B cell (primary cell): ENCODE measurements around the gene RRAS. TPM values are rescaled to one million over a fixed set of nuclear protein-coding genes. Genes with fewer than 3 reads are reported as not detected.

Experiments used
- ATAC-seq: fragments of 200-7000 bp; cut with Tn5 transposase; one replicate; pipeline ENCODE4 v1.10.0; 2021; ENCODE audit warnings: low read depth, mild to moderate bottlenecking, moderate number of reproducible peaks, moderate library complexity
- CTCF ChIA-PET: fragments of 350-600 bp; sonication (Branson Sonifier 250); formaldehyde crosslinking; loops from one replicate; lab custom pipeline; 2021; ENCODE audit warnings: antibody characterized with exemption, inconsistent platforms; lab: Charles Lee
- POLR2A ChIA-PET: fragments of 350-600 bp; sonication (Branson Sonifier 250); formaldehyde crosslinking; loops from one replicate; lab custom pipeline; 2021; ENCODE audit warnings: antibody characterized with exemption; lab: Charles Lee
- DNase-seq: peaks from one replicate; pipeline ENCODE4 v3.0.0; 2013
- H2AFZ ChIP-seq: 2 replicates; pipeline ENCODE4 v1.6.1; 2012; ENCODE audit warnings: mild to moderate bottlenecking, low read depth, low read length; ENCODE audit not compliant: insufficient read depth, poor library complexity, severe bottlenecking
- H3K27ac ChIP-seq, 2 donors: 1 replicate in 1 of 2; 2 replicates in 1 of 2; pipeline ENCODE4 v1.5.1; 2012 to 2013; ENCODE audit warnings: low read length in 2 of 2, mild to moderate bottlenecking in 2 of 2, moderate library complexity in 1 of 2
- H3K27me3 ChIP-seq, 4 experiments: fragments of 200-600 bp in 1 of 4; sonication (generic) in 1 of 4; replicated peaks in 1 of 4; 1 replicate in 2 of 4; 2 replicates in 2 of 4; pipeline versions ENCODE4 v1.6.1 to v1.7.0; 2013 to 2016; ENCODE audit warnings: low read length in 3 of 4, mild to moderate bottlenecking in 2 of 4, mixed read lengths in 1 of 4, moderate library complexity in 1 of 4; ENCODE audit not compliant: insufficient read depth in 4 of 4, control insufficient read depth in 3 of 4; ENCODE audit errors: control extremely low read depth in 1 of 4
- H3K36me3 ChIP-seq, 2 experiments: replicated peaks in 1 of 2; 1 replicate in 1 of 2; 2 replicates in 1 of 2; pipeline versions ENCODE4 v1.6.1 to v1.7.1; 2013; ENCODE audit warnings: low read length in 1 of 2; ENCODE audit not compliant: insufficient read depth in 2 of 2, control insufficient read depth in 1 of 2; ENCODE audit errors: control extremely low read depth in 1 of 2, extremely low read depth in 1 of 2
- H3K4me1 ChIP-seq, 2 donors: fragments of 200-600 bp in 1 of 2; sonication (generic) in 1 of 2; 1 replicate in 1 of 2; 2 replicates in 1 of 2; pipeline versions ENCODE4 v1.5.1 to v1.6.1; 2013 to 2017; ENCODE audit warnings: low read length in 2 of 2; ENCODE audit not compliant: control insufficient read depth in 2 of 2, insufficient read depth in 2 of 2
- H3K4me2 ChIP-seq: replicated peaks from 2 replicates; pipeline ENCODE3; 2012; ENCODE audit warnings: mild to moderate bottlenecking, low read depth, low read length; ENCODE audit not compliant: poor library complexity, severe bottlenecking
- H3K4me3 ChIP-seq, 5 experiments: fragments of 200-600 bp in 1 of 5; sonication (generic) in 1 of 5; 1 replicate in 3 of 5; 2 replicates in 2 of 5; pipeline versions ENCODE4 v1.5.1 to v1.7.0; 2011 to 2016; ENCODE audit warnings: low read length in 4 of 5, mild to moderate bottlenecking in 4 of 5, low read depth in 2 of 5, control low read depth in 1 of 5, moderate library complexity in 1 of 5; ENCODE audit not compliant: insufficient read depth in 1 of 5; ENCODE audit errors: control extremely low read depth in 1 of 5, extremely low read depth in 1 of 5
- H3K79me2 ChIP-seq: fragments of 200-600 bp; sonication (generic); one replicate; pipeline ENCODE4 v1.6.0; 2016; ENCODE audit warnings: low read length; ENCODE audit not compliant: control insufficient read depth, insufficient read depth
- H3K9ac ChIP-seq: fragments of 200-600 bp; sonication (generic); 2 replicates; pipeline ENCODE4 v1.6.1; 2017; ENCODE audit warnings: mild to moderate bottlenecking, low read length, moderate library complexity
- H3K9me3 ChIP-seq, 3 donors: one replicate each; pipeline versions ENCODE4 v1.6.1 to v1.7.1; 2013; ENCODE audit warnings: low read length in 2 of 3; ENCODE audit not compliant: control insufficient read depth in 2 of 3, insufficient read depth in 1 of 3; ENCODE audit errors: control extremely low read depth in 1 of 3
- H4K20me1 ChIP-seq: 2 replicates; pipeline ENCODE4 v1.6.0; 2012; ENCODE audit warnings: mild to moderate bottlenecking, low read length; ENCODE audit not compliant: insufficient read depth, control insufficient read depth, poor library complexity, severe bottlenecking
- H3K27ac Mint-ChIP-seq: one replicate; pipeline ENCODE4 v1.8.0; 2021; ENCODE audit warnings: mixed read lengths
- H3K27me3 Mint-ChIP-seq: one replicate; pipeline ENCODE4 v1.8.0; 2021; ENCODE audit warnings: mixed read lengths
- H3K4me1 Mint-ChIP-seq: one replicate; pipeline ENCODE4 v1.8.0; 2021; ENCODE audit warnings: mixed read lengths
- H3K4me3 Mint-ChIP-seq: one replicate; pipeline ENCODE4 v1.8.0; 2021; ENCODE audit warnings: mixed read lengths
- H3K9me3 Mint-ChIP-seq: one replicate; pipeline ENCODE4 v1.8.0; 2022; ENCODE audit warnings: mixed read lengths; ENCODE audit not compliant: insufficient read depth
- EZH2 ChIP-seq: IDR thresholded peaks from 2 replicates; pipeline ENCODE4 v1.6.1; 2012; ENCODE audit warnings: borderline replicate concordance, low read depth, mild to moderate bottlenecking, moderate library complexity, low read length; ENCODE audit not compliant: insufficient read depth, poor library complexity, severe bottlenecking
- WGBS: methylation state at CpG from one replicate; pipeline ENCODE4 v1.1.5; 2013; ENCODE audit warnings: missing lambda C conversion rate; ENCODE audit not compliant: insufficient coverage; 5-methylcytosine and 5-hydroxymethylcytosine counted together
- intact Hi-C: fragments of 100-400 bp; cut with micrococcal nuclease; formaldehyde crosslinking; loops from one replicate; pipeline ENCODE4 v1.10.0; 2022
- polyA plus RNA-seq: library from polyadenylated mRNA; depleted of rRNA; stranded (reverse); fragments of >200 nt; gene quantifications from 2 replicates; pipeline ENCODE4 v1.2.3, GENCODE V29; 2012
- total RNA-seq, 2 donors: library from RNA; stranded (reverse); fragments of 120-200 nt in 1 of 2; gene quantifications; 1 replicate in 1 of 2; 2 replicates in 1 of 2; pipeline versions ENCODE4 v1.2.3 to v1.2.4, GENCODE V29; 2013 to 2022
- TF ChIP-seq, protein P1 (sequence below): fragments of 200-600 bp; IDR thresholded peaks from one replicate; pipeline ENCODE4 v1.8.0; 2022; ENCODE audit warnings: antibody characterized with exemption, mild to moderate bottlenecking

The RRAS gene
- total and polyA plus RNA-seq, 2 donors (not counting 1 experiment from before 2014, with no cell fraction given) = 5.6 to 21.0 TPM

DNA sequence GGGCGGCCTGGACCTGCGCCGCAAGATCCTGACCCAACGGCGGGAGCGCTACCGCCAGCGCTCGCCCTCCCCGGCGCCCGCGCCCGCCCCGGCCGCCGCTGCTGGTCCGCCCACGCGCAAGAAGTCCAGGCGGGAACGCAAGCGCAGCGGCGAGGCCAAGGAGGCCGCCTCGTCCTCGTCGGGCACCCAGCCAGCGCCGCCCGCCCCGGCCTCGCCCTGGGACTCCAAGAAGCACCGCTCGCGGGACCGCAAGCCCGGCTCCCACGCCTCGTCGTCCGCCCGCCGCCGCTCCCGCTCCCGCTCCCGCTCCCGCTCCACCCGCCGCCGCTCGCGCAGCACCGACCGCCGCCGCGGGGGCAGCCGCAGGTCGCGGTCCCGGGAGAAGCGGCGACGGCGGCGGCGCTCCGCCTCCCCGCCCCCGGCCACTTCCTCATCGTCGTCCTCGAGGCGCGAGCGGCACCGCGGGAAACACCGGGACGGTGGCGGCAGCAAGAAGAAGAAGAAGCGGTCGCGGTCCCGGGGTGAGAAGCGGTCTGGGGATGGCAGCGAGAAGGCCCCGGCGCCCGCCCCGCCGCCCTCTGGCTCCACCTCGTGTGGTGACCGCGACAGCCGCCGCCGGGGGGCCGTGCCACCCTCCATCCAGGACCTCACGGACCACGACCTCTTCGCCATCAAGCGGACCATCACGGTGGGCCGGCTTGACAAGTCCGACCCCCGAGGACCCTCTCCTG lies 12.0 kb upstream of the RRAS start:
- no peaks in the 10 kb centered on the region for H3K4me1 Mint-ChIP-seq
- H3K36me3 ChIP-seq = peaks cover 0 to 70% of the 10 kb centered on the region in 2 experiments
- intact Hi-C loops = no loop called here
- H3K27me3 Mint-ChIP-seq = no peaks in the 10 kb centered on the region
- H3K4me1 ChIP-seq = no peaks in the 10 kb centered on the region
- H3K9ac ChIP-seq = no peak overlapping the region
- ATAC-seq = no peak
- no peak overlapping the region for H3K27ac ChIP-seq
- H3K4me2 ChIP-seq = no peak overlapping the region
- H3K79me2 ChIP-seq = peaks cover 27% of the 10 kb centered on the region
- no peak for TF ChIP-seq EZH2
- TF ChIP-seq, protein P1, sequence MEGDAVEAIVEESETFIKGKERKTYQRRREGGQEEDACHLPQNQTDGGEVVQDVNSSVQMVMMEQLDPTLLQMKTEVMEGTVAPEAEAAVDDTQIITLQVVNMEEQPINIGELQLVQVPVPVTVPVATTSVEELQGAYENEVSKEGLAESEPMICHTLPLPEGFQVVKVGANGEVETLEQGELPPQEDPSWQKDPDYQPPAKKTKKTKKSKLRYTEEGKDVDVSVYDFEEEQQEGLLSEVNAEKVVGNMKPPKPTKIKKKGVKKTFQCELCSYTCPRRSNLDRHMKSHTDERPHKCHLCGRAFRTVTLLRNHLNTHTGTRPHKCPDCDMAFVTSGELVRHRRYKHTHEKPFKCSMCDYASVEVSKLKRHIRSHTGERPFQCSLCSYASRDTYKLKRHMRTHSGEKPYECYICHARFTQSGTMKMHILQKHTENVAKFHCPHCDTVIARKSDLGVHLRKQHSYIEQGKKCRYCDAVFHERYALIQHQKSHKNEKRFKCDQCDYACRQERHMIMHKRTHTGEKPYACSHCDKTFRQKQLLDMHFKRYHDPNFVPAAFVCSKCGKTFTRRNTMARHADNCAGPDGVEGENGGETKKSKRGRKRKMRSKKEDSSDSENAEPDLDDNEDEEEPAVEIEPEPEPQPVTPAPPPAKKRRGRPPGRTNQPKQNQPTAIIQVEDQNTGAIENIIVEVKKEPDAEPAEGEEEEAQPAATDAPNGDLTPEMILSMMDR = no peak
- H3K9me3 ChIP-seq = peaks cover 0 to 4% (median 0%) of the 10 kb centered on the region in 3 donors
- ChIA-PET POLR2A (no interaction called here), CTCF (no interaction called here)
- no peak overlapping the region for H2AFZ ChIP-seq
- no peak for DNase-seq
- no peak overlapping the region for H3K4me3 Mint-ChIP-seq
- no peak overlapping the region for H3K27ac Mint-ChIP-seq
- H4K20me1 ChIP-seq = peaks cover 52% of the 10 kb centered on the region
- WGBS = 99% methylated on average over 103 of the region's 110 CpGs
- H3K27me3 ChIP-seq = no peaks in the 10 kb centered on the region
- H3K9me3 Mint-ChIP-seq = no peaks in the 10 kb centered on the region
- no peak overlapping the region for H3K4me3 ChIP-seq

DNA sequence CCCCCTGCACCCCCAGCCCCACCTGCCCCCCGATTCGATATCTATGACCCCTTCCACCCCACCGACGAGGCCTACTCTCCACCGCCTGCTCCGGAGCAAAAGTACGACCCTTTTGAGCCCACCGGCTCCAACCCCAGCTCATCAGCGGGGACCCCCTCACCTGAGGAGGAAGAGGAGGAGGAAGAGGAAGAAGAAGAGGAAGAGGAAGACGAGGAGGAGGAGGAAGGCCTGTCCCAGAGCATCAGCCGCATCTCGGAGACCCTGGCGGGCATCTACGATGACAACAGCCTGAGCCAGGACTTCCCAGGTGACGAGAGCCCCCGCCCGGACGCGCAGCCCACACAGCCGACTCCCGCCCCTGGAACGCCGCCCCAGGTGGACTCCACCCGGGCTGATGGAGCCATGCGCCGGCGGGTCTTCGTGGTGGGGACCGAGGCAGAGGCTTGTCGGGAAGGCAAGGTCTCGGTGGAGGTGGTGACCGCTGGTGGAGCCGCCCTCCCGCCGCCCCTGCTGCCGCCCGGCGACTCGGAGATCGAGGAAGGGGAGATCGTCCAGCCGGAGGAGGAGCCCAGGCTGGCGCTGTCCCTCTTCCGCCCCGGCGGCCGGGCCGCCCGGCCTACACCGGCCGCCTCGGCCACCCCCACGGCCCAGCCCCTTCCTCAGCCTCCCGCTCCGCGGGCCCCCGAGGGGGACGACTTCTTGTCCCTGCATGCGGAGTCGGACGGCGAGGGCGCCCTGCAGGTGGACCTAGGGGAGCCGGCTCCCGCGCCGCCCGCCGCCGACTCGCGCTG lies 11.3 kb upstream of the RRAS start:
- no peaks in the 10 kb centered on the region for H3K27me3 ChIP-seq
- peaks cover 0 to 70% of the 10 kb centered on the region in 2 experiments for H3K36me3 ChIP-seq
- peaks cover 31% of the 10 kb centered on the region for H3K79me2 ChIP-seq
- H3K4me1 ChIP-seq = no peaks in the 10 kb centered on the region
- no peak overlapping the region for H3K4me3 Mint-ChIP-seq
- no peak overlapping the region for H3K9ac ChIP-seq
- peaks cover 44% of the 10 kb centered on the region for H4K20me1 ChIP-seq
- ChIA-PET POLR2A (no interaction called here), CTCF (no interaction called here)
- no peaks in the 10 kb centered on the region for H3K4me1 Mint-ChIP-seq
- no peak overlapping the region for H3K4me2 ChIP-seq
- no peak overlapping the region for H2AFZ ChIP-seq
- no peak overlapping the region for H3K27ac Mint-ChIP-seq
- H3K4me3 ChIP-seq = no peak overlapping the region
- WGBS = 98% methylated on average over 64 of the region's 72 CpGs
- TF ChIP-seq EZH2 = no peak
- TF ChIP-seq, protein P1 = no peak
- DNase-seq (no peak), ATAC-seq (no peak)
- intact Hi-C loops = no loop called here
- peaks cover 0 to 4% (median 0%) of the 10 kb centered on the region in 3 donors for H3K9me3 ChIP-seq
- no peak overlapping the region for H3K27ac ChIP-seq
- no peaks in the 10 kb centered on the region for H3K27me3 Mint-ChIP-seq
- H3K9me3 Mint-ChIP-seq = no peaks in the 10 kb centered on the region
